Heart right ventricle (tissue), 16 donors: Measurements from ENCODE around the gene TFEC. TPM values are rescaled to one million over a fixed set of nuclear protein-coding genes. Genes with fewer than 3 reads are reported as not detected.
"Not testable (repeated sequence)": the region's sequence is repeated elsewhere in the genome, so short reads cannot be mapped to it uniquely, and the experiment has no call there.

Experiments
- ATAC-seq, 8 donors: fragments of 200-7000 bp; cut with Tn5 transposase; one replicate each; pipeline ENCODE4 v1.9.1; 2020; ENCODE audit warnings: mild to moderate bottlenecking in 8 of 8, moderate library complexity in 8 of 8, moderate number of reproducible peaks in 1 of 8
- DNase-seq, 2 donors: peaks; one replicate each; pipeline ENCODE4 v3.0.0-alpha.2; 2020
- H3K27ac ChIP-seq, 10 donors: fragments of 200-600 bp; sonication (generic) in 2 of 10; one replicate each; pipeline versions ENCODE4 v1.5.0 to v1.8.0; 2020 to 2022; ENCODE audit warnings: mild to moderate bottlenecking in 3 of 10
- H3K27me3 ChIP-seq, 7 donors: fragments of 200-600 bp; one replicate each; pipeline ENCODE4 v1.8.0; 2021 to 2022; ENCODE audit warnings: mild to moderate bottlenecking in 2 of 7
- H3K36me3 ChIP-seq, 9 donors: fragments of 200-600 bp; sonication (generic) in 1 of 9; one replicate each; pipeline versions ENCODE4 v1.5.0 to v1.8.0; 2020 to 2022; ENCODE audit warnings: mild to moderate bottlenecking in 2 of 9
- H3K4me1 ChIP-seq, 9 donors: fragments of 200-600 bp; sonication (generic) in 1 of 9; one replicate each; pipeline versions ENCODE4 v1.5.0 to v1.8.0; 2020 to 2022; ENCODE audit warnings: mild to moderate bottlenecking in 4 of 9
- H3K4me3 ChIP-seq, 10 donors: fragments of 200-600 bp; sonication (generic) in 2 of 10; one replicate each; pipeline versions ENCODE4 v1.5.0 to v1.8.0; 2020 to 2022; ENCODE audit warnings: mild to moderate bottlenecking in 7 of 10, moderate library complexity in 2 of 10
- H3K9me3 ChIP-seq, 11 donors: fragments of 200-600 bp in 10 of 11; sonication (generic) in 2 of 11; one replicate each; pipeline versions ENCODE4 v1.5.0 to v1.8.0; 2013 to 2022; ENCODE audit warnings: mild to moderate bottlenecking in 2 of 11, control low read depth in 1 of 11, moderate library complexity in 1 of 11
- WGBS, 2 donors: extraction: QIAGEN DNeasy Blood & Tissue Kit; methylation state at CpG; one replicate each; pipeline ENCODE4 v1.1.7; 2013; ENCODE audit warnings: inconsistent platforms in 1 of 2; 5-methylcytosine and 5-hydroxymethylcytosine counted together
- intact Hi-C, 10 donors: fragments of 100-400 bp; cut with DNase I; formaldehyde crosslinking; loops; one replicate each; pipeline versions ENCODE4 v1.11.1 to v1.14.2; 2022
- polyA plus RNA-seq, 2 donors: library from polyadenylated mRNA; stranded (reverse); fragments of 200-250 nt; gene quantifications; one replicate each; pipeline ENCODE4 v1.2.3, GENCODE V29; 2013
- total RNA-seq, 10 donors: library from RNA; stranded (reverse); fragmentation: NEBNext Ultra II Directional in 3 of 10; extraction: Animal tissue kit (Norgen Biotek cat#: 25700) in 3 of 10; gene quantifications; one replicate each; pipeline versions ENCODE4 v1.2.1 to v1.2.4, GENCODE V29; 2021 to 2023
- TF ChIP-seq, protein P1 (sequence below), 9 donors: fragments of 200-600 bp; sonication (generic) in 2 of 9; IDR thresholded peaks; one replicate each; pipeline versions ENCODE4 v1.5.0 to v1.8.0; 2021 to 2022; ENCODE audit warnings: antibody characterized with exemption in 9 of 9, mild to moderate bottlenecking in 5 of 9, moderate library complexity in 1 of 9
- donor health status: Arrhythmogenic right ventricular cardiomyopathy.
- donor health status: ischemic (EF 13 %, LVEDD 7.1; RV severe dilation, severe dysfunction).
- donor health status: healthy with polysubstance abuse.
- donor health status: DM: no; HTN: yes; CAD: no.
- donor health status: DM: no; HTN: no; CAD: no.
- donor health status: ischemic (EF 25% LVEDD 6.9; RV normal size, moderate dysfunction).
- donor health status: ischemic (EF 25% LVEDD 5.7; RV mildly dilated, moderate dysfunction).
- donor health status: healthy.
- donor health status: DM: yes; HTN: yes; CAD: no.
- donor health status: Ischemic cardiomyopathy.
- donor health status: ischemic (EF 35%, LVEDD 5.7; RV mildly dilated, moderate dysfunction).
- donor health status: nonischemic (EF 11% LVEDD 7.7; RV severe dilation, severe dysfunction).
- donor health status: DM: yes; HTN: yes; CAD: no.
- donor health status: PGD.
- donor health status: ischemic (EF 29% LVEDD 5.4; RV normal size, mild dysfunction).
- donor health status: nonischemic (EF 23%, LVEDD 6.1; RV moderate dilation, normal function).

The TFEC gene
- total and polyA plus RNA-seq, 12 donors = 0.28 to 12.4 (median 0.70) TPM

DNA sequence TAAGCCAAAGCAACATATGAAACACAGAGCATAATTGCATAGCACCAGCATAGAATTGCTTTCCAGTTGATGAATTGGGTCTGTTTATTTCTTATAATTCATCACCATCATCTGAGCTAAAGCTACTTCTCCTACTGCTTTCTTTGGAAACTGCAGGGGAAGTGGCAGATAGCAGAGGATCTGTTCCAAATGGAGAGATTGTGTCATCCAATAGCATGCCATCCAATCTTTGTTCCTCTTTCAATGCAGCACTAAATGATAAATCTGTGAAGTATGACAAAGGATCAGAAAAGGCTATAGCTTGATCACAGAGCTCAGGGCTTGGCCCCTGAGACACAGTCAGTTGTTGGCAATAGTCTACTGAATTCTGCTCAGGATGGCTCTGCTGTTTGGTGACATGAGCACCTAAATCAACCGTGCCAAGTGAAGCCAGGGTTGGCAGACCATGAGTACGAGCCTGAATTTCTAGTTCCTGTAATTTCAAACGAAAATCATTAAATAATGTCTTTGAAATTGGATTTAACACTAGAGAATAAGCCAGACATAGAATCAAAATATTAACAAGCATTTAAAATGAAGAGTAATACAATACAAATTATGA, 90.0 kb downstream of the TFEC start:
- H3K4me1 ChIP-seq = no peaks in the 10 kb centered on the region
- peaks cover 0 to 7% (median 0%) of the 10 kb centered on the region in 9 donors for H3K36me3 ChIP-seq
- no peak overlapping the region for H3K27ac ChIP-seq
- no peaks in the 10 kb centered on the region for H3K9me3 ChIP-seq
- ATAC-seq (no peak), DNase-seq (no peak)
- 65 to 77% methylated on average over 3 of the region's 3 CpGs for WGBS, 2 donors
- no peak overlapping the region for H3K4me3 ChIP-seq
- TF ChIP-seq, protein P1, sequence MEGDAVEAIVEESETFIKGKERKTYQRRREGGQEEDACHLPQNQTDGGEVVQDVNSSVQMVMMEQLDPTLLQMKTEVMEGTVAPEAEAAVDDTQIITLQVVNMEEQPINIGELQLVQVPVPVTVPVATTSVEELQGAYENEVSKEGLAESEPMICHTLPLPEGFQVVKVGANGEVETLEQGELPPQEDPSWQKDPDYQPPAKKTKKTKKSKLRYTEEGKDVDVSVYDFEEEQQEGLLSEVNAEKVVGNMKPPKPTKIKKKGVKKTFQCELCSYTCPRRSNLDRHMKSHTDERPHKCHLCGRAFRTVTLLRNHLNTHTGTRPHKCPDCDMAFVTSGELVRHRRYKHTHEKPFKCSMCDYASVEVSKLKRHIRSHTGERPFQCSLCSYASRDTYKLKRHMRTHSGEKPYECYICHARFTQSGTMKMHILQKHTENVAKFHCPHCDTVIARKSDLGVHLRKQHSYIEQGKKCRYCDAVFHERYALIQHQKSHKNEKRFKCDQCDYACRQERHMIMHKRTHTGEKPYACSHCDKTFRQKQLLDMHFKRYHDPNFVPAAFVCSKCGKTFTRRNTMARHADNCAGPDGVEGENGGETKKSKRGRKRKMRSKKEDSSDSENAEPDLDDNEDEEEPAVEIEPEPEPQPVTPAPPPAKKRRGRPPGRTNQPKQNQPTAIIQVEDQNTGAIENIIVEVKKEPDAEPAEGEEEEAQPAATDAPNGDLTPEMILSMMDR (IDR thresholded peaks at IDR 0.05) = no peak
- intact Hi-C loops = no loop called here
- no peaks in the 10 kb centered on the region for H3K27me3 ChIP-seq

- Histone ChIP-seq H3K36me3 (peaks cover 0 to 7% (median 0%) of the 10 kb centered on the region in 9 donors), H3K27me3 (no peaks in the 10 kb centered on the region), H3K27ac (no peak overlapping the region), H3K9me3 (no peaks in the 10 kb centered on the region), H3K4me1 (no peaks in the 10 kb centered on the region), H3K4me3 (no peak overlapping the region)
- WGBS, 2 donors = 82 to 90% methylated on average over 1 of the region's 1 CpG
- DNase-seq (no peak), ATAC-seq (no peak)
- intact Hi-C loops = no loop called here
- TF ChIP-seq, protein P1 (IDR thresholded peaks at IDR 0.05) = no peak
Measured at GRCh38 chr7:115937960-115938359, 92.6 kb downstream of the TFEC start.

DNA sequence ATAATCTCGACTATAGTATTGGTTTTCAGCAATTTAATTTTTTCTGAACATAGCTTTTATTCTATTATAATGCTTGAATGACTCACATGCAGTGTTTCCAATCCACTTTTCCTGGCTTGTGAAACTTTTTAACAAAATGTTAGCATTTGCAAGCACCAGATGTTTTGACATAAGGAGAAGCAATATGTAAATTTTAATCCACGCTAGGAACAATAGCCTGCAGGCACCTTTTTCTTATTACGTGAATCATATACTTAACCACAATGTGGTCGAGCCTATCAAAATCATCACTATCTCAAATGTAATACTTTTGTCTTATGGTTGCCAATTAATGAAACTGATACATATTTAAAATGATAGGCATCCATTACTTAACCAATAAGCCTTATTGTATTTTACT, 97.1 kb downstream of the TFEC start:
- Histone ChIP-seq H3K27me3 (no peaks in the 10 kb centered on the region), H3K36me3 (no peaks in the 10 kb centered on the region), H3K4me3 (no peak overlapping the region), H3K4me1 (no peaks in the 10 kb centered on the region), H3K9me3 (no peaks in the 10 kb centered on the region), H3K27ac (no peak overlapping the region)
- WGBS, 2 donors = 78 to 84% methylated on average over 4 of the region's 4 CpGs
- TF ChIP-seq, protein P1 (IDR thresholded peaks at IDR 0.05) = no peak
- intact Hi-C loops = loop anchor here in 1 of 10 donors (5.0 kb wide), 1 partner anchor 86 kb away; no protein-coding TSS in a partner anchor
- no peak for DNase-seq
- no peak for ATAC-seq

DNA sequence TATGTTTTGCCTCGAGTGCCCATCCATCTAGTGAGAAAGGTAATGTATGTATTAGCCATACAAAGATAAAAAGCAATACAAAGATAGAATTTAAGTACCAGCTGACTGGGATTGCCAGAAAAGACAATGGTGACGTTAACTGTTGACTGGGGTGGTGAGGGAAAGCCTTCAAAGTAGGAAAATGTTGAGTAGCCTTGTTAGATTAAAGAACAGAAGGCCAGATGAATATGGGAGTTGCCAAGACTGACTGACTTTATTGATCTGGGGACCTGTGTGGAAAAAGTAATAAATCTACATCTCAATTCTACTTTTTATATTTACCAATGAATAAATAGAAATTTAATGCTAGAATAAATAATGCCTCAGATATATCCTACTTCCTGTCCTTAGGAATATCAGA, 97.7 kb downstream of the TFEC start:
- 53 to 58% methylated on average over 2 of the region's 2 CpGs for WGBS, 2 donors
- intact Hi-C loops = loop anchor here in 1 of 10 donors (5.0 kb wide), 1 partner anchor 86 kb away; no protein-coding TSS in a partner anchor
- no peak overlapping the region for H3K27ac ChIP-seq

GRCh38 chr7:115930184-115930583, 100.4 kb downstream of the TFEC start:
- WGBS, 2 donors = 87 to 93% methylated on average over 4 of the region's 4 CpGs

More for the DNA sequence above, 97.7 kb downstream of the TFEC start:
- DNase-seq (no peak), ATAC-seq (no peak)
- Histone ChIP-seq H3K4me1 (no peaks in the 10 kb centered on the region), H3K4me3 (no peak overlapping the region), H3K36me3 (no peaks in the 10 kb centered on the region), H3K9me3 (no peaks in the 10 kb centered on the region), H3K27me3 (no peaks in the 10 kb centered on the region)
- TF ChIP-seq, protein P1 (IDR thresholded peaks at IDR 0.05) = no peak

GRCh38 chr7:115929736-115930135, 100.8 kb downstream of the TFEC start:
- not testable (repeated sequence) for DNase-seq, H3K4me3 ChIP-seq, H3K4me1 ChIP-seq, H3K27me3 ChIP-seq, H3K27ac ChIP-seq, H3K9me3 ChIP-seq, ATAC-seq, H3K36me3 ChIP-seq
- 85 to 91% methylated on average over 3 of the region's 3 CpGs for WGBS, 2 donors
- intact Hi-C loops = loop anchor here in 1 of 10 donors (5.0 kb wide), 1 partner anchor 82 kb away; no protein-coding TSS in a partner anchor

More at GRCh38 chr7:115930184-115930583, 100.4 kb downstream of the TFEC start:
- intact Hi-C loops = loop anchor here in 1 of 10 donors (5.0 kb wide), 1 partner anchor 83 kb away; no protein-coding TSS in a partner anchor
- ATAC-seq, H3K4me3 ChIP-seq, DNase-seq, H3K27me3 ChIP-seq, H3K36me3 ChIP-seq, H3K27ac ChIP-seq, H3K4me1 ChIP-seq, H3K9me3 ChIP-seq: not testable (repeated sequence)
